B cell (primary cell): ENCODE data around the gene ZP2.

ENCODE experiments used
- CTCF ChIP-seq: fragments of 200-600 bp; IDR thresholded peaks from one replicate; pipeline ENCODE4 v1.8.0; 2022; ENCODE audit warnings: antibody characterized with exemption, mild to moderate bottlenecking
- EZH2 ChIP-seq: IDR thresholded peaks from 2 replicates; pipeline ENCODE4 v1.6.1; 2012; ENCODE audit warnings: borderline replicate concordance, low read depth, mild to moderate bottlenecking, moderate library complexity, low read length; ENCODE audit not compliant: insufficient read depth, poor library complexity, severe bottlenecking

- TF ChIP-seq CTCF (no peak), EZH2 (no peak)
Observed at GRCh38 chr16:21164521-21165168, 46.7 kb downstream of the ZP2 start.
